A549 (cell line): Measurements from ENCODE around the gene GPR171.

Source experiments
- CTCF ChIP-seq: fragments of >200 bp; sonication (Bioruptor Twin); formaldehyde crosslinking; IDR thresholded peaks from 3 replicates; pipeline ENCODE4 v1.5.1; 2016
- EHMT2 ChIP-seq: fragments of 200-600 bp; sonication (generic); IDR thresholded peaks from 2 replicates; pipeline ENCODE4 v1.6.1; 2016; ENCODE audit warnings: antibody characterized with exemption, low read depth, mild to moderate bottlenecking, moderate library complexity
- EP300 ChIP-seq, 2 experiments: fragments of >200 bp; sonication (Bioruptor Twin); formaldehyde crosslinking; IDR thresholded peaks; 2 replicates in 1 of 2; 3 replicates in 1 of 2; pipeline ENCODE4 v1.6.1; 2016 to 2017
- HOXA7 ChIP-seq: fragments of 250-450 bp; sonication (Bioruptor Pico); IDR thresholded peaks from 2 replicates; pipeline ENCODE4 v1.5.0; 2020; ENCODE audit warnings: mild to moderate bottlenecking, moderate library complexity
- RARB ChIP-seq: fragments of 250-450 bp; sonication (Bioruptor Pico); IDR thresholded peaks from 2 replicates; pipeline ENCODE4 v1.8.0; 2021; ENCODE audit warnings: mild to moderate bottlenecking, moderate library complexity

- TF ChIP-seq EP300 (IDR thresholded peaks at IDR 0.05) (no peak), EHMT2 (no peak), HOXA7 (CRISPR knock-in tag) (no peak), RARB (CRISPR knock-in tag) (no peak), CTCF (no peak)
Measured at GRCh38 chr3:151174351-151174750, 28.7 kb downstream of the GPR171 start.
